Measurements from ENCODE around the gene WDR33.

Gene WDR33

GRCh38 chr2:127810619-127811396 lies at the start of gene WDR33:
Gene WDR33, minus strand, starts transcription at chr2:127811171. Its CDS starts 40,190 bp downstream, at chr2:127770981.
- TF ChIP-seq CTCF (IDR thresholded peaks at IDR 0.05; ENCODE audit: low read depth, low read length, missing control alignments) = peak; percentile 30
- peak within 1 kb of the TSS; percentile 94 for H3K4me3 ChIP-seq (ENCODE audit: low read depth, low read length)
- DNase-seq (ENCODE audit: low read depth) = peak; percentile 84

DNA sequence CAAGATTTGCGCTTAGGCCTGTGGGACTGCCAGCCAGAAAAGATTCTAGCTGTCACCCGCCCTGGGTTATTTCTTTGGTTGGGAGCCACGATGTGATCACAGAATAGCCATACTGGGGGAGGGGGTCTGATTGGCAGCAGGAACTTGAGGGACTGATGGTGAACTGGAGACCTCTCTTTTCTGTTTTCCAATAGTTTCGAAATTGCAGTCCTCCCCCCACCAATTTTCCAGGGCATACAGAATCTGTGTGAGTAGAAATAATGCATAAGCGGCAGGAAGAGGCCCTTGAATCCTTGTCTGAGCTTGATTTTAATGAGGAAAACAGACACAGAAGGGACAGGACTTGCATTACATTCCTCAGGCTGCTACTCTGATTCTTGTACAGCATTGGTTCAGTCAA lies 49.2 kb upstream of the WDR33 start:
- DNase-seq (ENCODE audit: low read depth) = no peak
- no peak for TF ChIP-seq CTCF (IDR thresholded peaks at IDR 0.05; ENCODE audit: low read depth, low read length, missing control alignments)
- H3K4me3 ChIP-seq (ENCODE audit: low read depth, low read length) = no peak overlapping the region

DNA sequence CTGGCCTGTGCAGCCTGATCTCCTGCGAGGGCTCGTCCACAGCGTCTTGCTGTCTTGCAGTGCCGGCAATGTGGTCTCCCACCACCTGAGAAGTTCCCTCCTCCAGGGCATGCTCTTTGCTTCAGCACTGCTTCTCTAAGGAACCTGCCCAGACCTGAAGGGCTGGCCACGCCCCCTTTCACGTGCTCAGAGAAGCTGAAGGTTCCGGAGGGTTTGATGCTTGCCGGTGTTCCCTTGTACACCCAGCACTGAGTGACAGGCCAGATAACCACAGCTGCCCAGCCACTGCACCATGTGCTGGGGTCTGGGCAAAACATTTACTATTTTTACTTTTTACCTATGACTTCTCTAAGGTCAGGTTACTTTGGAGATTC lies 48.7 kb upstream of the WDR33 start:
- no peak for DNase-seq (ENCODE audit: low read depth)
- H3K4me3 ChIP-seq (ENCODE audit: low read depth, low read length) = no peak overlapping the region
- no peak for TF ChIP-seq CTCF (IDR thresholded peaks at IDR 0.05; ENCODE audit: low read depth, low read length, missing control alignments)

DNA sequence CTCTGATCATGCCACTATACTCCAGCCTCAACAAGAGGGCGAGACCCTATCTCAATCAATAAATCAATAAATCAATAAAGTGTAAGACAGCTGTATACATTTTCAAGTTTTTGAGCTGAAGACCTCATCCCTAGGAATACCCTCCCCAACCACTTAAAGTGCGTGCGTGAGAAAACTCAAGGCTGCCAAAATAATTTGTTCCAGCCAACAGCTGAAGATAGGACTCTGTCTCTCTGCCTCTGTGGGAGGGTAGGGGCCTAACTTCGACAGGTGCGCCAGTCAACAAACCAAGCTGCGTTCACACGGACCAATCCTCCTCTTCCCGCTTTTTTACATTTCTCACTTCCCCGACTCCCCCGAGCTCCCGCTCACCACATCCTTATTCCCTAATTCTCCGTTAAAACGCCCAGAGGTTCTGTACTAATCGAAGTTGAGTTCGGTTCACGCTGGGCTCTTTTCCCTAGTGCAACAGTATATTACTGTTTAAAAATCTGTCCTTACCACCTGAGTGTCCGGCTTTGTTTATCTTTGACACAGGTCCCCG lies 46.4 kb upstream of the WDR33 start:
- no peak for DNase-seq (ENCODE audit: low read depth)
- TF ChIP-seq CTCF (IDR thresholded peaks at IDR 0.05; ENCODE audit: low read depth, low read length, missing control alignments) = no peak
- peak overlapping the region; percentile 86 for H3K4me3 ChIP-seq (ENCODE audit: low read depth, low read length)

DNA sequence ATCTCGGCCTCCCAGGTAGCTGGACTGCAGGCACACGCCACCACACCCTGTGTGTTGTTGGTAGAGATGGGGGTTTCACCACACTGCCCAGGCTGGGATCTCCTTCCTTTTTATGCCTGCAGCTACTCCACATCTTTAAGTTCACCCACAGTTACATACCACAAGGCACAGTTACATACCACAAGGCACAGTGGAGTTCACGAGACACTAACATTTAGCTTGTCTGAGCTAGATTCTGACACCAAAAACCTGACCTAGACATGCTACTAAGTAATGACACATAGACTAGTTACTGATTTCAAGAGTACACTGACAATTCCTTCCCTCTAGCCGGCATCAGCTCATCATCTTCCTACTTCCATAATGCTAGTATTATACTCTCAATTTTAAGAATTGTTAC lies 42.7 kb upstream of the WDR33 start:
- TF ChIP-seq CTCF (IDR thresholded peaks at IDR 0.05; ENCODE audit: low read depth, low read length, missing control alignments) = no peak
- H3K4me3 ChIP-seq (ENCODE audit: low read depth, low read length) = no peak overlapping the region
- no peak for DNase-seq (ENCODE audit: low read depth)

DNA sequence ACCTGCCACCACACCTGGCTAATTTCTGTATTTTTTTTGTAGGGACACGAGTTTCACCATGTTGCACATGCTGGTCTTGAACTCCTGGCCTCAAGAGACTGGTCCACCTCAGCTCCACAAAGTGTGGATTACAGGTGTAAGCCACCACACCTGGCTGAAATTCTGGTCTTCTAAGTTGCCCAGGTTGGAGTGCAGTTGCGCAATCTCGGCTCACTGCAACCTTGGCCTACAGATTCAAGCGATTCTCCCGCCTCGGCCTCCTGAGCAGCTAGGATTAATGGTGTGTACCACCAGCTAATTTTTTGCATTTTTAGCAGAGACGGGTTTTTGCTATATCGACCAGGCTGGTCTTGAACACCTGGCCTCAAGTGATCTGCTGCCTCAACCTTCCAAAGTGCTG lies 41.4 kb upstream of the WDR33 start:
- no peak for TF ChIP-seq CTCF (IDR thresholded peaks at IDR 0.05; ENCODE audit: low read depth, low read length, missing control alignments)
- DNase-seq (ENCODE audit: low read depth) = no peak

DNA sequence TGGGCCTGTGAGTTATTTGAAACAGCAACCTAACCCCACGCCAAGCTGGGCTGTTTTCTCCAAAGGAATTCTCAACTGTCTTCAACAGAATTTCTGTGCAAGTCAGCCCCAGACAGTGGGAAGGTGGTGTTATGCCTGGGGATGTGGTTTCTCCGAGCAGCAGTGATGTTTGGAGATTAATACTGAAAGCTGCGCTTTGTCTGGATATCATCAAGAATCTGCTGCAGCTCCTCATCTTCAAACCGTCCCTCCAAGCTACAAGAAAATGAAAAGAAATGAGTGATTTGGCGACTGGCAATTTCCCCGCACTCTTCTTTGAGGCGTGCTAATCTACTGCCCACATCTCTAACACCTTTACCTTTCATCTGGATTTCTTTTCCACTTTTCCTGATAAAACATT lies 37.0 kb upstream of the WDR33 start:
- no peak for DNase-seq (ENCODE audit: low read depth)
- TF ChIP-seq CTCF (IDR thresholded peaks at IDR 0.05; ENCODE audit: low read depth, low read length, missing control alignments) = no peak
- H3K4me3 ChIP-seq (ENCODE audit: low read depth, low read length) = no peak overlapping the region

More for the DNA sequence above, 41.4 kb upstream of the WDR33 start:
- no peak overlapping the region for H3K4me3 ChIP-seq (ENCODE audit: low read depth, low read length)

Measured in GM12864 (cell line).